CD4-positive, alpha-beta T cell treated with Interleukin-4 for 4 hours (primary cell): ENCODE results near the gene STC2.
A peak's percentile ranks its signal among the peaks of the same experiment; 100 is the strongest.
"Not testable (repeated sequence)": the region's sequence is repeated elsewhere in the genome, so short reads cannot be mapped to it uniquely, and the experiment has no call there.

Source experiments
- DNase-seq: peaks from one replicate; pipeline ENCODE4 v3.0.0-alpha.2; 2020

STC2 gene

GRCh38 chr5:173293817-173294672, 34.2 kb downstream of the STC2 start:
- peak; percentile 56 for DNase-seq

DNA sequence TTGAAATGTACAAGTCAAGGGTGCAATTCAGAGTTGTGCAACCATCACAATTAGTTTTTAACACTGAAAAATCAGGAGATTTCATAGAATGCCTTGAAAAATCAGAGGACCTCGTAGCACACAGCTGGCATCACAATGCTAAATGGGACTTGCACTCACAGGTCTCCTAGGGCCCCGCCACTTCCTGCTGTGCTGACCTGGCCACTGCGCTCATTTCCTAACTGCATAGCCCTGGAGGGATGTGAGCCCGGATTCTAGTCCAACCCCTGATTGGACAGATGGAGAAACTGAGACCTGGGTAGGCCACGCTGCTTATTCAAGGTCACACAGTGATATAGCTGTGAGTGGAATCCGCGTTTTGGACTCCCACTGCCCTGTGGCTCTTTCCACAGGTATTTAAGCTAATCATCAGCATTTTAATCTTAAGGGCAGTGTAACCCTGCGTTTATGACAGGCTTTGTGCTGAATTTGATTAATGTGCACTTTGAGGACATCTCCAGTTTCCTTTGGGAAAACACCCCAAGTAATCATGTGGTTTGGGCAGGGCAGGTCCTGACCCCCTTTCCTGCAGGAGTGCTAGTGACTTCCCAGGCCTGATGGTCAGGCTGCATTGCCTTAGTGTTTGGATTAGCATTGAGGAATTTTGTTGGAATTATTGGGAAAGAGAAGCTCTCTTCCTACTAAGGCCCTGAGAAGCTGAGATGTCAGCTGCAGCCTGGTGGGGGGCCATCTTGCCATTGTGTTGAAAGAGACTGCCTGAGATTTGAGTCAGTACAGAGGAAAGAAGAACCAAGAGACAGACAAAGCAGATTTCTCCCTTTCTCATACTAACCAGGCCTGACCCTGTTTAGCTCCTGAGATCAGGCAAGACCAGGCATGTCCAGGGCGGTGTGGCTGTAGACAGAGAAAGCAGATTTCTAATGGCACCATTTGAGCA, 36.2 kb downstream of the STC2 start:
- no peak for DNase-seq

DNA sequence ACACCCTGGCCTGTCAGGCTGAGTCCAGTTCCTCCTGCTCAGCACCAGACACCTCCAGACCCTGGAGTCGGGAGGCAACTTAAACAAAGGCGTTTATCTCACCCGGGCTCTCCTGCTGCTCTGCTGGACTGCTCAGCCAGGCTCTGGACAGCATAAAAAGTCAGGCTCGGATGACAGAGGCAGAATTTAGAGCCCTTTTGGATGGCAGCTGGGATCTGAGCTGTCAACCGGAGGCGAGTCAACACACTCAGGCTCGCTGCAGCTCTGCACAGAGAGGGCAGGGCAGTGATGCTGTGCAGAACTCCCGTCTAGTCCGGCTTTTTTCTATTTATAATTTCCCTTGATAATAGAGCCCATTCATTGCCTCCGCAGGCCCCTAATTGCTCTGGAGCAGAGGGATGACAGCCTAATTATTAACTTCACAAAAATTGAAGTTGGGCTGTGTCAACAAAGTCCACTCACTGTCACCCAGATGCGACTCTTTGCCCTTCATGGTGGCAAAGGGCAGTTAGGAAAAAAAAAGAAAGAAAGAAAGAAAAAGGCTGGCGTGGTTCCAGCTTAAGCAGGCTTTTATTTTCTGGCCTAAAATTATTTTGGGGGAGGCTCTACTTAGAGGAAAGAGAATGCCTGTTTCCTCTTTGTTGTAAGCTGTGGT, 37.6 kb downstream of the STC2 start:
- DNase-seq: no peak

GRCh38 chr5:173289372-173289771, 38.8 kb downstream of the STC2 start:
- no peak for DNase-seq

DNA sequence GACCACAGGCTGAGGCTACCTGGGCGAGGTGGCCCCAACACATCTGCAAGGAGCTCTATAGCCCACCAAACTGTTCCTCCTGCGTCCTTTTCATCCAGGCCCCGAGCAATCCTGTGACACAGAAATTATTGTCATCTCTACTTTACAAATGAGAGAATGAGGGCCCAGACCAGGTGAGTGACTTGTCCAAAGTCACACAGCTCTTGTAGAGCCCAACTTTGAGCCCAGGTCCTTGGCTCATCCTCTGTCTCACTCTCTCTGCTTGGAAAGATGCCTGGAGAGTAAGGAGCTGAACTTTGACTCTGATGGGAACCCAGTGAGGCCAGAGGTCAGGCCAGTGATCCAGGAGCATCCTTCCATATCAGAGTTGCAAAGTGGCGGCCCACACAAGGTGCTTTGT, 39.6 kb downstream of the STC2 start:
- no peak for DNase-seq

DNA sequence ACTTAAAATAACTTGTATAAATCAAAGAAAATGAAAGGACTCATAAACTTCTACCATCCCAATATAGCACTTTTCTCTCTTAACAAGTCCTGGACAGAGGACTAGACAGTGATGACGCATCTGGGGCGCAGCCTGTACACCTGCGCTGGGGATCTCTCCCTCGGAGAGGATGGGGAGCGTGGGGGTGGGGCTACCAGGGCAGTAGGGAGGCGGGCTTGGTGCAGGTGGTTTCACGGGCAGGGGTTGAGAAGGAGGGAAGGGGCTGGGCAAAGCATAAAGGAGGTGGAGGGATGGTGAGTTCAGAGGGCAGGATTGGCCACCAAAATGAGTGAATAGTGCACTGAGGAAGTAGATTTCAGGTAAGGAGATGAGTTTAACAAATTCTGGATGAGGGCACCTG, 41.1 kb downstream of the STC2 start:
- DNase-seq: no peak

DNA sequence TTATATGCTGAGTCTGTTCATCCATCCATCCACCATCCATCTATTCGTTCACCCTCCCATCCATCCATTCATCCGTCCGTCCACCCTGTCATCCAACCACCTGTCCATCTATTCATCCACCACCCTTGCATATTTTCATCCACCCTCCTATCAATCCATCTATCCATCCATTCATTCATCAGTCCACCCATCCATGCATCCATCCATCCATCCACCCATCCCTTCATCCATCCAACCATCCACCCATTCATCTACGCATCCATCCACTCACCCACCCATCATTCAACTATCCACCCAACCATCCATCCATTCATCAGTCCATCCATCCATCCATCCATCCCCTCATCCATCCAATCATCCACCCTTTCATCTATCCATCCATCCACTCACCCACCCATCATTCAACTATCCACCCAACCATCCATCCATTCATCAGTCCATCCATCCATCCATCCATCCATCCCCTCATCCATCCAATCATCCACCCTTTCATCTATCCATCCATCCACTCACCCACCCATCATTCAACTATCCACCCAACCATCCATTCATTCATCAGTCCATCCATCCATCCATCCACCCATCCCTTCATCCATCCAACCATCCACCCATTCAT, 43.8 kb downstream of the STC2 start:
- DNase-seq: not testable (repeated sequence)

DNA sequence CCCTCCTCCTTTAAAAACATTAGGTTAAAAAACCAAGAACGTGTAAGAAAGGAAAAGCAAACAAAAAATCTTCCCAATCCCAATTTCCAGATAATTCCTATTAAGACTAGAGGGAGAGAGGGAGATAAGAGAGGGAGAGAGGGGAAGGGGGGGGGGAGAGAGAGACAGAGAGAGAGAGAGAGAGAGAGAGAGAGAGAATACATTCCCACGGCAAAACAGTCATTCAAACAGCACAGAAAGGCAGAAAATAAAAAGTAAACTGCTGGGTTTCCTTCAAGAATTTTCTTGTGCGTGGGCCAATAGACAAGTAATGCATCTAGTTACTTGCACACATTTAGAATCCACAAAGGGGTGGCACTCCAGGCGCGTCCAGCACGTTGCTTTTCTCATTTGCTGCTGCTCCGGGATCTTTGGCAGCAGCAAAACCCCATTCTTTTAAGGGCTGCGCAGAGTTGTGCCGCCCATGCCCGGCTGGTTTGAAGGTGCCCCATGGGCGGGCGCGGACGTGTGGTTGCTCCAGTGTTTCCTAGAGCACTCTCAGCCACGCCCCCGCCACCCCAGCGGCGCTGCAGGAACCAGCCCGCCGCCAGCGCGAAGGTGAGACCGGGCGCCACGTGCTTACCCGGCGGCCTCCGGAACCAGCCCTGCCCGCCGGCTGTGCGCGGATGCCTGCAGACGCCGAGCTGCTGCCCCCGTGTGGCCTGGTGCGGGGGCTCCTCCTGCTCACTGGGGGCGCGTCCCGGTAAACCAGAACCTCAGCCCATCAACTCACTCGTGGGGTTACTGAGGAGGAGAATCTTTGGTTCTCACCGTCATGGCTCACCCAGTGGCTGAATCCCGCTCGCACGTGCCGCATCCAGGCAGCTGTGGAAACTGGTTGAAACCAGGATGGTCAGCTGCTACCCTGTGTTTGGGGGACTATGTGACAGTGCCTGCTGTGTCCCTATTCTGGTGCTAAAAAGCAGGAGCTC, 44.6 kb downstream of the STC2 start:
- peak; percentile 32 for DNase-seq

GRCh38 chr5:173282916-173283315, 45.3 kb downstream of the STC2 start:
- no peak for DNase-seq

DNA sequence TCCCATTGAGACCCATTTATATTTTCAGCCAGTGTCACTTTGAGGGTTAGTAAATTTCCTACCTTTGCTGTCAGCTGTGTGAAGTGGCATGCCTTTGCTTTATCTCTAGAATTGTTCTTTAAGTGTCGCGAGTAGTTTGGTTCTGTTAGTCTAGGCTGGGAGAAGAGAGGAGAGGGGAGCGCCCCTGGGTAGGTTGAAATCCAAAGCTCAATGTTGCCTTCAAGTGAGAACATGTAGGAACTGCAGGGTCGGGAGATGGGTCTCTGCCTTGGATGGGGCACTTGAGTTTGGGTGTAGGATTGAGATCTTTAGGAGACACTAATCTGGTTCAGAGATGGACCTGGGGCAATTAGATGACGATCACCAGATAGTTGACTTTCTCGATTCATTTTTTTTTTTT, 46.3 kb downstream of the STC2 start:
- no peak for DNase-seq

DNA sequence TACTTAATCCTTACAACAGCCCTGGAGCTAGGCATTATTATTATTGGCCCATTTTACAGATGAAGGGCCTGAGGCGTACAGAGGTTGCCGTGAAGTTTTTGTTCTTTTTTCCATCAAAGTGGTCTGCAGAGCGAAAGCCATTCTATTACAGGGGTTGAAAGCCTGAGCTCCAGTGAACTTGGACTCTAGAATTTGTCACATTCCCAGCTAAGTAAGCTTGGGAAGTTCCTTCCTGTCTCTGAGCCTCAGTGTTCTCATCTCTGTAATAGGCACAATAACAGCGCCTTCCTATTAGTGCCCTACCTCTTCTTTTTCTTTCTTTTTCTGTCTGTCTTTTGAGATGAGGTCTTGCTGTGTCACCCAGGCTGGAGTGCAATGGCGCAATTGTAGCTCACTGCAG, 49.0 kb downstream of the STC2 start:
- DNase-seq: no peak

DNA sequence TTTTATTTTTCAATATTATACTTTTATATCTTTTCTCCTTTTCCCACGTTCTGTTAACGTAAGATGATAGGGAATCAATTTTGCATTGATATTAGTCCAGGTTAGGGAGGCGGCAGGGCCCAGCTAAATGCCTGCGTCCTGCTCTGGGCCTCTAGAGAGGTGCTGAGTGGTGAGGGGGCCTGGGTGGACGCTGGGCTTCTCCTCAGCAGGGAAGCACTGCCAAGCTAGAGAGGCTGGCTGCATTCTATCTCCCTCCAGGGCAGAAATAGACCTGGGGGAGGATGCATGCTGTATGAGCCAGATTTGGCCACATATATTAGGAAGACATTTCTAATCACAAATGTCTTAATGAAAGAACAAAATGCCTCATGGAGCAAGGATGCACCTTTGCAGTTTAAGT, 49.6 kb downstream of the STC2 start:
- DNase-seq: no peak

DNA sequence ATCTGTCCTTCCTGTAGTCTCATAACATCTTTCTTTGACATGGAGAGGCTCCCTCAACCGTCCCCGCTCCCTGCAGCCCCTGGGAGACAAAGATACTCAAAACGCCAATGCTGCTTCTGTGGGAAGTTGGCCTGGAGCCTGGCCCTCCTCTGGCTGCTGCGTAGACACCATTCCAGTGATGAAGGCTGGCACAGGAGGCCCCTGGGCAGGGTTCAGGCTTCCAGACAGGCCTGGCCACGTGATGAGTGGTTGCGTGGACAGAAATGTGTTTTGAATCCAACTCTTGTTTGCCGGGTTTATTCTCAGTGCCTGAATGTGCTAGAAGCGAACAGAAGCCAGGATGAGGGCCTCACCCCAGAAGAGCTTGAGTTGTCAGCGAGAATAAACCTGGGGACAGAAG, 50.0 kb downstream of the STC2 start:
- no peak for DNase-seq

DNA sequence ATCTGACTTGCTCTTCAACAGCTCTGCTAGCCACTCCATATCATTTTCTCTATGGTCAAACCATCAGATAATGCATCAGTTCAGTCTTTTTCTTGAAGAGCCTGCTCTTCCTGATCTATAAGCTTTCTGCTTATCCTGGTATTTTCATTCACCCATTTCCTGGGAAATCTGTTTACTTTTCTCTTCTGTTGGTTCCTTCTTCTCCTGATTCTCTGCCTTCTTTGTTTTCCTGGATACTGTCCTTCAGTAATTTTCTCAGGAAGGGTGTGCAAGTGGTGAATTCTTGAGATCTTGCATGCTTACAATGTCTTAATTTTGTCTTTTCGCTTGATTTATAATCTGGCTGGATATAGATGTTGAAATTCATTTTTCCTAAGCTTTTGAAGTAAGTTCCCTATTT, 53.4 kb downstream of the STC2 start:
- no peak for DNase-seq

- DNase-seq: no peak
Observed at GRCh38 chr5:173271419-173271818, 56.8 kb downstream of the STC2 start.

GRCh38 chr5:173268750-173269432, 59.3 kb downstream of the STC2 start:
- DNase-seq: no peak

DNA sequence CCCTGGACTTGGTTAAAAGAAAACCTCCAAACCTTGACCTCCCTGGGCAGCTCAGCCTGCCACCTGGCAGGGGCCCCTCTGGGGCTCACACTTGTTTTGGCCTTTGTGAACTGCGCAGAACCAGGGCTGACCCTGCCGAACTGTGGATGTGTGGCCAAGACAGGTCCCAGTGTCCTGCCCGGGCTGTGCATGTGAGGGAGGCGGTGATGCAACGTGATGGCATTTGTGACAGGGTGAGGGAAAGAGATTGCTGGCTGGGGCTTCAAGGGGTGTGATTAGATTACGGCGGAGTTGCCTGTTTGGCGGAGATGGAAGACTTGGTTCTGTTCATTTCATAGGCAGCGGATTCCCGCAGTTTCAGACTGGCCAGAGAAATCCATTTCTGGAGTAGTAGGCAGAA, 62.8 kb downstream of the STC2 start:
- no peak for DNase-seq
